Ovary (tissue), 9 donors: ENCODE measurements around the gene MRPL38. TPM values are rescaled to one million over a fixed set of nuclear protein-coding genes. Genes with fewer than 3 reads are reported as not detected.
"Not testable (repeated sequence)": the region's sequence is repeated elsewhere in the genome, so short reads cannot be mapped to it uniquely, and the experiment has no call there.

Experiments
- DNase-seq, 5 donors: peaks; one replicate each; pipeline ENCODE4 v3.0.0-alpha.2; 2019 to 2020
- H3K27ac ChIP-seq, 2 donors: fragments of 200-600 bp; one replicate each; pipeline versions ENCODE4 v1.5.1 to v1.8.0; 2019 to 2022
- H3K27me3 ChIP-seq: fragments of 200-600 bp; one replicate; pipeline ENCODE4 v1.8.0; 2022
- H3K36me3 ChIP-seq: fragments of 200-600 bp; sonication (generic); one replicate; pipeline ENCODE4 v1.5.1; 2019
- H3K4me1 ChIP-seq: one replicate; pipeline ENCODE4 v1.8.1; 2013; ENCODE audit warnings: mild to moderate bottlenecking, moderate library complexity; ENCODE audit not compliant: insufficient read depth
- H3K4me3 ChIP-seq: fragments of 200-600 bp; sonication (generic); one replicate; pipeline ENCODE4 v1.5.1; 2017
- H3K9me3 ChIP-seq, 2 donors: fragments of 200-600 bp in 1 of 2; sonication (generic) in 1 of 2; one replicate each; pipeline versions ENCODE4 v1.5.1 to v1.8.1; 2013 to 2019; ENCODE audit warnings: mild to moderate bottlenecking in 1 of 2, moderate library complexity in 1 of 2
- EP300 ChIP-seq: sonication (generic); formaldehyde crosslinking; IDR thresholded peaks from one replicate; pipeline ENCODE4 v1.6.1; 2017; ENCODE audit warnings: antibody characterized with exemption
- POLR2A ChIP-seq: fragments of 450-650 bp; IDR thresholded peaks from one replicate; pipeline ENCODE4 v1.6.1; 2017; ENCODE audit warnings: antibody characterized with exemption, mild to moderate bottlenecking, moderate library complexity
- WGBS, 3 donors: extraction: QIAGEN DNeasy Blood & Tissue Kit in 1 of 3; methylation state at CpG; one replicate each; pipeline versions ENCODE4 v1.1.5 to v1.1.7; 2013 to 2017; 5-methylcytosine and 5-hydroxymethylcytosine counted together
- intact Hi-C, 4 donors: fragments of 100-400 bp; cut with DNase I; formaldehyde crosslinking; loops; one replicate each; pipeline versions ENCODE4 v1.11.0 to v1.15.1; 2022 to 2023
- polyA plus RNA-seq, 2 donors: library from polyadenylated mRNA; stranded (reverse); fragments of 200-250 nt in 1 of 2; fragments of 350-450 nt in 1 of 2; fragmentation: Illumina TruSeq in 1 of 2; extraction: RNeasy Lipid Tissue Mini Kit (QIAGEN cat#74804) in 1 of 2; gene quantifications; one replicate each; pipeline ENCODE4 v1.2.3, GENCODE V29; 2013 to 2014
- total RNA-seq, 7 donors: library from RNA; depleted of rRNA in 2 of 7; stranded (reverse); fragments of >200 nt in 2 of 7; fragmentation: NEBNext Ultra II Directional in 3 of 7; extraction: Animal tissue kit (Norgen Biotek cat#: 25700) in 3 of 7; gene quantifications; one replicate each; pipeline versions ENCODE4 v1.1.0 to v1.2.4, GENCODE V29; 2016 to 2023
- TF ChIP-seq, protein P1 (sequence below), 3 donors: fragments of 450-650 bp in 2 of 3; fragments of 200-600 bp in 1 of 3; IDR thresholded peaks; one replicate each; pipeline versions ENCODE4 v1.5.1 to v1.8.0; 2016 to 2022; ENCODE audit warnings: antibody characterized with exemption in 3 of 3, mild to moderate bottlenecking in 1 of 3
- donor health status: DM: no; HTN: no; CAD: no; lungs with moderate emphysema.
- donor health status: DM: no; HTN: no; CAD: no.
- donor health status: Bipolar disorder and iron deficiency.
- donor health status: DM: yes; HTN: yes; CAD: no.
- donor health status: DM: no; HTN: no; CAD: no.
- donor health status: DM: yes; HTN: yes; CAD: no.

The MRPL38 gene
- total and polyA plus RNA-seq, 9 donors: 14.5 to 93.0 (median 57.6) TPM

DNA sequence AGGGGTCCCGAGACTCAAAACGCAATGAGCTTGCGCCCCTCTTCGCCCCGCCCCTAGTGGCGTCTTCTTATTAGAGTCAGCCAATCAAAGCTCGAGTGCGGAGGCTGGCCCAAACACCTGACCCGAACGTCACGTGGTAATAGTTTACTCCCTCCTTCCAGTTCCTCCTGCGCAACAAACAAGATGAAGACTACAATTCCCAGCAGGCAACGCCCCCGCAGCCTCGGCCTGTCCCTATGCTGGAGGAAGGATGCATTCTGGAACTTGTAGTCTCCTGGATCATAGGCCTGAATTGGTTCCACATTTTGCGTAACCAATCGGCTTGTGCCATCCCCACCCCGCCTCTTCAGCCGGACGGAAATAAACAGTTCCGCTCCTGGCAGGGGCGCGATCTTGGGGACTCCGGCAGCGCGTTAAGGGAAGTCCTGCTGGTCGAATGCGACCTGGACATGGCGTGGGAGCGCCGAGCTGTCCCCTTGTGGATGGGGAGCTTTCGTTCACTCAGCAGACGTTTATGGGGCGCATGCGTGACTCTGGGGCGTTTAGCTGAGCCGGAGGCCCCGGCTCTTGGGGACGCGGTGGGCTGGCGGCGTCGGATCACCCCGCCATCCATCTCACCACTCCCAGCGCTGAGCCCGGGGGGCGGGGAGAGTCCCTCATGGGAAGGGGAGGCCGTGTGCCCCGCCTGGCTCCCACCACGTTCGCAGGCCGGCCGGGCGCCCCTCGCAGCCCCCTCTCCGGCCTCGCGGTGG is 49.2 kb downstream of the MRPL38 start, which contains the start of gene WBP2:
Gene WBP2, minus strand, starts transcription at position 26 of the 752 bp plus-strand sequence. CDS start 38 bp downstream, outside the sequence.
- peak; percentile 97 to 99 (median 98) for DNase-seq
- H3K27me3 ChIP-seq: no peaks in the 10 kb centered on the region
- TF ChIP-seq, protein P1, sequence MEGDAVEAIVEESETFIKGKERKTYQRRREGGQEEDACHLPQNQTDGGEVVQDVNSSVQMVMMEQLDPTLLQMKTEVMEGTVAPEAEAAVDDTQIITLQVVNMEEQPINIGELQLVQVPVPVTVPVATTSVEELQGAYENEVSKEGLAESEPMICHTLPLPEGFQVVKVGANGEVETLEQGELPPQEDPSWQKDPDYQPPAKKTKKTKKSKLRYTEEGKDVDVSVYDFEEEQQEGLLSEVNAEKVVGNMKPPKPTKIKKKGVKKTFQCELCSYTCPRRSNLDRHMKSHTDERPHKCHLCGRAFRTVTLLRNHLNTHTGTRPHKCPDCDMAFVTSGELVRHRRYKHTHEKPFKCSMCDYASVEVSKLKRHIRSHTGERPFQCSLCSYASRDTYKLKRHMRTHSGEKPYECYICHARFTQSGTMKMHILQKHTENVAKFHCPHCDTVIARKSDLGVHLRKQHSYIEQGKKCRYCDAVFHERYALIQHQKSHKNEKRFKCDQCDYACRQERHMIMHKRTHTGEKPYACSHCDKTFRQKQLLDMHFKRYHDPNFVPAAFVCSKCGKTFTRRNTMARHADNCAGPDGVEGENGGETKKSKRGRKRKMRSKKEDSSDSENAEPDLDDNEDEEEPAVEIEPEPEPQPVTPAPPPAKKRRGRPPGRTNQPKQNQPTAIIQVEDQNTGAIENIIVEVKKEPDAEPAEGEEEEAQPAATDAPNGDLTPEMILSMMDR (IDR thresholded peaks at IDR 0.05): peak in 2 of 3 donors; percentile 74 to 84
- TF ChIP-seq POLR2A: peak; percentile 94
- peak; percentile 93 for TF ChIP-seq EP300
- H3K27ac ChIP-seq: peak within 1 kb of the TSS; percentile 96 to 97
- intact Hi-C loops: loop anchor here in 2 of 4 donors (2.0 to 5.0 kb wide), 2 partner anchors 21 to 42 kb away; partner anchors contain the start of gene TRIM65 (in 1 of the 2)
- H3K9me3 ChIP-seq: no peaks in the 10 kb centered on the region
- peak within 1 kb of the TSS; percentile 74 for H3K4me3 ChIP-seq
- 0% methylated on average over 47 to 58 of the region's 58 CpGs for WGBS, 3 donors
- no peaks in the 10 kb centered on the region for H3K36me3 ChIP-seq
- H3K4me1 ChIP-seq: peaks cover 2% of the 10 kb centered on the region

DNA sequence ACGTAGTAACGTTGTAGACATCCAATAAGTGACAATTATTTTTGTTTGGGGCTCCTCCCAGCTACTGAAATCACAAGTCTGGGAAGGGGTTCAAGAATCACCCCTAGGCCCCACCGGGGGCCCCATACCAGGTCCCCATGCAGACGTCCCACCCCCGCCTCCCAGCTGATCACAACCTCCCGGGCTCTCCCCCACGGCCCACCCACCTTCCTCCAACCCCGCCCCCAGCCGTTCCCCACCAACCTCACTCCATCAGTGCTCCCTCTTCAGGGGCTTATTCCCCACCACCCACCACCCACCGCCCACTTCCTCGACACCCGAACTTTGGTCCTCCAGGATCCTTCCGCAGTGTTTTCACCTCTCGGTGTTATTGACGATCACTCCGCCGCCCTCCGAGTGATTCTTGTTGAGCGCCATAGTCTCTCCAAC is 49.8 kb downstream of the MRPL38 start:
- Histone ChIP-seq H3K27me3 (no peaks in the 10 kb centered on the region), H3K4me1 (peaks cover 2% of the 10 kb centered on the region), H3K27ac (peak overlapping the region; percentile 81 to 89), H3K4me3 (peak overlapping the region; percentile 74), H3K36me3 (no peaks in the 10 kb centered on the region), H3K9me3 (no peaks in the 10 kb centered on the region)
- intact Hi-C loops: loop anchor here in 1 of 4 donors (5.0 kb wide), 1 partner anchor 42 kb away; the partner anchor contains the start of gene TRIM65
- no peak for DNase-seq
- no peak for TF ChIP-seq POLR2A
- TF ChIP-seq, protein P1 (IDR thresholded peaks at IDR 0.05): peak in 1 of 3 donors; percentile 28
- 0 to 1% (median 0%) methylated on average over 19 of the region's 19 CpGs for WGBS, 3 donors

DNA sequence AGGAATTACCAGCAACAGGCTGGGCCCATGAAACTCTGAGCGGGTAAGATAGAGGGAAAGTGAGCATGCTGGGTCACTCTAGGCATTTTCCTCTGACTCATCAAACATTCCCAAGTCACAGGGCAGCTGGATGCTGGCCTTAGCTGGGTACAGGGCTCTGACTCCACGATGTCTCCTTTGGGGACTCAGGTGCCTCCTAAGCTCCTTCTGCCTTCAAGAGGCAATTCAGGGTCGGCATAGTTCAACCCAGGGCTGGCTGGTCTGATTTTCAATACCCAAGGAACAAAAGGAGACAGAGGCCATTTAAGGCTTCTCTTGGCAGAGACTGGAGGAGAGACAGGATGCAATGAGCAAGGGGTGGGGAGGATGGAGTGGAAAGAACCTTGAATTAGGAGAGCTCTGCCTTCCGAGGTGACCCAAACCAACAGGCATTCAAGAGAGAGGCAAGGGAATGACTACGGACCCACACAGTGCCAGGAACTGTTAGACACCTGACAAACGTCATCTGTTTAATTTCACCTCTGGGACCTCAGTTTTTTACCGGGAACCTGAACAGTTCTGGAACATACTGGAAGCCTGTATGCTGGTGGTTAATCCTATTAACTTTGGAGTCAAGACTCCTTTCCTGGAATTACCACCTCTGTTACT is 50.5 kb downstream of the MRPL38 start:
- peak in 1 of 5 donors; percentile 58 for DNase-seq

DNA sequence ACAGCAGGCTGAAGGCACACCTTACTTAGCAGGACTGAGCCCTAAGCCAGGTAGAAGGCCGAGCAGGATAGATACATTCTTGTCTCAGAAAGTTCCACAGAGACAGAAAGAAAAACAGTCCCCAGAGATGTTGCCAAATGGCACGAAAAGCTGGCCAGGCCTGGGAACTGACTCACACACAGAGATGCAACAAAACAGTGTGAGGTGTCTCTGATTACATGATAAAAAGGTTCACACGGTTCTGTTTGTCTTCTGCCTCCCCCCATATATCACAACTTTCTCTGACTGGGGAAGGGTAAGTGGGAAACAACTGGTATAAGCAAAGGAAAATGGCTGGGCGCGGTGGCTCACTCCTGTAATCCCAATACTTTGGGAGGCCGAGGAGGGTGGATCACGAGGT is 51.3 kb downstream of the MRPL38 start:
- no peaks in the 10 kb centered on the region for H3K36me3 ChIP-seq
- no peak overlapping the region for H3K4me3 ChIP-seq
- no peak for DNase-seq
- peaks cover 9% of the 10 kb centered on the region for H3K4me1 ChIP-seq
- no peak for TF ChIP-seq EP300
- no peak for TF ChIP-seq POLR2A
- TF ChIP-seq, protein P1 (IDR thresholded peaks at IDR 0.05): no peak
- H3K27me3 ChIP-seq: no peaks in the 10 kb centered on the region
- intact Hi-C loops: no loop called here
- 67 to 73% (median 69%) methylated on average over 7 of the region's 7 CpGs for WGBS, 3 donors
- no peak overlapping the region for H3K27ac ChIP-seq
- H3K9me3 ChIP-seq: no peaks in the 10 kb centered on the region

More for the DNA sequence above, 50.5 kb downstream of the MRPL38 start:
- peaks cover 8% of the 10 kb centered on the region for H3K4me1 ChIP-seq
- intact Hi-C loops: no loop called here
- no peaks in the 10 kb centered on the region for H3K9me3 ChIP-seq
- TF ChIP-seq EP300 (no peak), POLR2A (no peak)
- TF ChIP-seq, protein P1 (IDR thresholded peaks at IDR 0.05): no peak
- H3K36me3 ChIP-seq: no peaks in the 10 kb centered on the region
- H3K27ac ChIP-seq: peak overlapping the region; percentile 81 to 89
- H3K27me3 ChIP-seq: no peaks in the 10 kb centered on the region
- whole genome bisulfite sequencing, 3 donors: 15 to 19% (median 18%) methylated on average over 7 of the region's 7 CpGs
- peak overlapping the region; percentile 74 for H3K4me3 ChIP-seq

DNA sequence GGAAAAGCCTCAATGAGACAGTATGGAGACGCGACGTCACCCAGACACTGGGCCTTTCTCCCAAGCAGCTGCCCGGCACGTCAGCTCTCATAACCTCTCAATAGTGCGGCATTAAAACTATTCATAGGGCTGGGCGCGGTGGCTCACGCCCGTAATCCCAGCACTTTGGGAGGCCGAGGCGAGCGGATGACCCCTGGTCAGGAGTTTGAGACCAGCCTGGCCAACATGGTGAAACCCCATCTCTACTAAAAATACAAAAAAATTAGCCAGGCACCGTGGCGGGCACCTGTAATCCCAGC is 53.0 kb downstream of the MRPL38 start:
- H3K27ac ChIP-seq, H3K4me1 ChIP-seq, intact Hi-C loops, H3K9me3 ChIP-seq, H3K4me3 ChIP-seq, H3K36me3 ChIP-seq, DNase-seq, H3K27me3 ChIP-seq: not testable (repeated sequence)
- WGBS, 3 donors: 89 to 91% (median 91%) methylated on average over 15 of the region's 15 CpGs
